OCI-LY3 (cell line): Measurements from ENCODE around the gene GIT1.

Experiments
- H2AFZ ChIP-seq: fragments of 200-600, 300-600 bp; shearing (Covaris generic); 2 replicates; pipeline ENCODE4 v1.6.0; 2014; ENCODE audit warnings: antibody characterized with exemption, low read depth, low read length
- H3K27ac ChIP-seq: fragments of 200-600, 300-600 bp; sonication (generic); 2 replicates; pipeline ENCODE4 v1.5.1; 2014; ENCODE audit warnings: mild to moderate bottlenecking, low read length, moderate library complexity, mixed read lengths
- H3K27me3 ChIP-seq: fragments of 200-600, 300-600 bp; sonication (generic); 2 replicates; pipeline ENCODE4 v1.6.1; 2014; ENCODE audit warnings: low read depth, low read length, mixed read lengths
- H3K36me3 ChIP-seq: fragments of 200-600, 300-600 bp; sonication (generic); replicated peaks from 2 replicates; pipeline ENCODE3; 2014; ENCODE audit warnings: low read depth, low read length, mixed read lengths
- H3K4me1 ChIP-seq: fragments of 300-600, 200-600 bp; sonication (generic); 2 replicates; pipeline ENCODE4 v1.6.1; 2014; ENCODE audit warnings: low read length, mixed read lengths
- H3K4me2 ChIP-seq: fragments of 200-600, 300-600 bp; sonication (generic); 2 replicates; pipeline ENCODE4 v1.6.1; 2014; ENCODE audit warnings: low read length, mixed read lengths
- H3K4me3 ChIP-seq: fragments of 300-600, 200-600 bp; sonication (generic); 2 replicates; pipeline ENCODE4 v1.5.1; 2014; ENCODE audit warnings: antibody characterized with exemption, mild to moderate bottlenecking, low read length, moderate library complexity
- H3K79me2 ChIP-seq: fragments of 300-600, 200-600 bp; shearing (Covaris generic); 2 replicates; pipeline ENCODE4 v1.6.1; 2014; ENCODE audit warnings: mild to moderate bottlenecking, low read length, mixed read lengths
- H3K9ac ChIP-seq: fragments of 300-600, 200-600 bp; shearing (Covaris generic); 2 replicates; pipeline ENCODE4 v1.6.0; 2014; ENCODE audit warnings: mild to moderate bottlenecking, low read length, moderate library complexity
- H3K9me3 ChIP-seq: fragments of 200-600, 300-600 bp; shearing (Covaris generic); 2 replicates; pipeline ENCODE4 v1.6.1; 2014; ENCODE audit warnings: low read length, mixed read lengths; ENCODE audit not compliant: insufficient read depth
- H4K20me1 ChIP-seq: fragments of 200-600, 300-600 bp; sonication (generic); 2 replicates; pipeline ENCODE4 v1.6.1; 2016; ENCODE audit warnings: low read length, mixed read lengths; ENCODE audit not compliant: insufficient read depth
- EZH2phosphoT487 ChIP-seq: fragments of 200-600 bp; shearing (Covaris generic); IDR thresholded peaks from 2 replicates; pipeline ENCODE4 v1.6.1; 2018; ENCODE audit warnings: antibody characterized with exemption, mixed run types, low read depth
- TF ChIP-seq, protein P1 (sequence below): fragments of 200-600, 300-600 bp; sonication (generic); IDR thresholded peaks from 2 replicates; pipeline ENCODE4 v1.5.1; 2014; ENCODE audit warnings: antibody characterized with exemption, low read length, low read depth

Gene GIT1

DNA sequence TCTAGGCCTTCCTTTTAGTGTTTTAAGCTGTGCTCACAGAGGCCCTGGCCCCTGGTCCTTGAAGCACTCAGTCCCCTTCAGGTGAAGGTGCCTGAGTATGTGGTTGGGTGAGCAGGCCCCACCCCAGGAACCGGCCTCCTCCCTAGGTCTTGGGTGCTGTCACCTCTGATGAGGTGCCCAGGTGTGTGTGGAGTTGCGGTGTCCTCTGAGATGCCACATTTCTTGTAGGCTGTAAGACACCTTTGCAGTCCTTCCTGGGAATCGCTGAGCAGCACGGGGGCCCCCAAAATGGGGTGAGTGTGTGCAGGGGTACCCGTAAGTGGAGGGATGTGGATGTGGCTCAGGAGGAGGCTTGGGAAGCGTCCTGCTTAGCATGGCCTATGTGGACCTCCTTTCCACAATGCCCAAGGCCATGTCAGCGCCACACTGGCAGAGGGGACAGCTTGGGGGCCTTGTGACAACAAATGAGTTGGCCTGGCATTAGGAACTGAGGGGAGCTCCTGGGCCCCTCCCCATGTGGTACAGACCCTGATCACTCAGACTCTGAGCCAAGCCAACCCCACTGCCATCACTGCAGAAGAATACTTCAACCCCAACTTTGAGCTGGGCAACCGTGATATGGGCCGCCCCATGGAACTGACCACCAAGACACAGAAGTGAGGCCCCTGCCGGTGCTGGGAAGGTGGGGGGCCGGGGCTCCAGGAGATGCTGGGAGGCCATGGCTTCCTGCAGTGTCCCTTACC lies 22.1 kb upstream of the GIT1 start:
- H4K20me1 ChIP-seq: peaks cover 5% of the 10 kb centered on the region
- no peak overlapping the region for H3K9ac ChIP-seq
- H2AFZ ChIP-seq: no peak overlapping the region
- no peaks in the 10 kb centered on the region for H3K79me2 ChIP-seq
- H3K4me3 ChIP-seq: no peak overlapping the region
- H3K36me3 ChIP-seq: peaks cover 4% of the 10 kb centered on the region
- no peaks in the 10 kb centered on the region for H3K9me3 ChIP-seq
- TF ChIP-seq, protein P1, sequence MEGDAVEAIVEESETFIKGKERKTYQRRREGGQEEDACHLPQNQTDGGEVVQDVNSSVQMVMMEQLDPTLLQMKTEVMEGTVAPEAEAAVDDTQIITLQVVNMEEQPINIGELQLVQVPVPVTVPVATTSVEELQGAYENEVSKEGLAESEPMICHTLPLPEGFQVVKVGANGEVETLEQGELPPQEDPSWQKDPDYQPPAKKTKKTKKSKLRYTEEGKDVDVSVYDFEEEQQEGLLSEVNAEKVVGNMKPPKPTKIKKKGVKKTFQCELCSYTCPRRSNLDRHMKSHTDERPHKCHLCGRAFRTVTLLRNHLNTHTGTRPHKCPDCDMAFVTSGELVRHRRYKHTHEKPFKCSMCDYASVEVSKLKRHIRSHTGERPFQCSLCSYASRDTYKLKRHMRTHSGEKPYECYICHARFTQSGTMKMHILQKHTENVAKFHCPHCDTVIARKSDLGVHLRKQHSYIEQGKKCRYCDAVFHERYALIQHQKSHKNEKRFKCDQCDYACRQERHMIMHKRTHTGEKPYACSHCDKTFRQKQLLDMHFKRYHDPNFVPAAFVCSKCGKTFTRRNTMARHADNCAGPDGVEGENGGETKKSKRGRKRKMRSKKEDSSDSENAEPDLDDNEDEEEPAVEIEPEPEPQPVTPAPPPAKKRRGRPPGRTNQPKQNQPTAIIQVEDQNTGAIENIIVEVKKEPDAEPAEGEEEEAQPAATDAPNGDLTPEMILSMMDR: no peak
- TF ChIP-seq EZH2phosphoT487: no peak
- no peaks in the 10 kb centered on the region for H3K27me3 ChIP-seq
- no peak overlapping the region for H3K4me2 ChIP-seq
- H3K27ac ChIP-seq: no peak overlapping the region
- peaks cover 5% of the 10 kb centered on the region; the same call in 1 of the 2 replicates for H3K4me1 ChIP-seq

DNA sequence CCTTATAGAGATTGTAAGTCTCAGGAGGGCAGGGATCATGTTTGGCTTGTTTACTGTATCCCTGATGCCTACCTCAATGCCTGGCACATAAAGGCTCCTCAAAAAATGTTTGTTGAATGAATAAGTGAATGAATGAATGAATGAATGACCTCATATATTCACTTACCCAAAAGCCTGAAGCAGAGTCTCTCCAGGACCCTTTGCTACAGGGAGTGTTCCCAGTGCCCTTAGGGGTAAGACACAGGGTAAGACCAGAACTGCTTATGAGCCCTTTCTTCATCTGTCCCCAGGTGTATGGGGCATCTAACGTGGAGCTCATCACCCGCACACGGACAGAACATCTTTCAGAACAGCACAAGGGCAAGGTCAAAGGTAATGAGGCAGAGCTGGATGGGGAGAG lies 20.9 kb upstream of the GIT1 start:
- no peaks in the 10 kb centered on the region for H3K79me2 ChIP-seq
- H3K36me3 ChIP-seq: peaks cover 4% of the 10 kb centered on the region
- H3K9me3 ChIP-seq: no peaks in the 10 kb centered on the region
- TF ChIP-seq, protein P1: no peak
- no peak for TF ChIP-seq EZH2phosphoT487
- H3K4me2 ChIP-seq: no peak overlapping the region
- no peaks in the 10 kb centered on the region for H3K27me3 ChIP-seq
- H3K4me3 ChIP-seq: no peak overlapping the region
- H3K4me1 ChIP-seq: peaks cover 5% of the 10 kb centered on the region; the same call in 1 of the 2 replicates
- no peak overlapping the region for H3K27ac ChIP-seq
- no peak overlapping the region for H3K9ac ChIP-seq
- peaks cover 2% of the 10 kb centered on the region; the same call in 1 of the 2 replicates for H4K20me1 ChIP-seq
- H2AFZ ChIP-seq: no peak overlapping the region

DNA sequence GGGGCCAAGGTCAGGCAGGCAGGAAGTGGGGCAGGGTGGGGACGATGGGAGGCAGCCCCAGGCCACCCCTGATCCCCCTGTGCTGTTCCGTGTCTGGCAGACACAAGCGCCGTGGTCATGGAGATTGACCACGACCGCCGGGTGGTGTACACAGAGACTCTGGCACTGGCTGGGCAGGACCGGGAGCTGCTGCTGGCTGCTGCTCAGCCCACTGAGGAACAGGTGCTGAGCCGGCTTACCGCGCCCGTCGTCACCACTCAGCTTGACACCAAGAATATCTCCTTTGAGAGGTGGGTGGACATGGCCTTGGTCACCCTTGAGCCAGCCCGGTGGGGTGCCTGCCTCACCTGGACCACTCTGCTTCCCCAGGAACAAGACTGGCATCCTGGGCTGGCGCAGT lies 19.5 kb upstream of the GIT1 start:
- Histone ChIP-seq H3K9ac (no peak overlapping the region), H3K36me3 (peaks cover 4% of the 10 kb centered on the region)

DNA sequence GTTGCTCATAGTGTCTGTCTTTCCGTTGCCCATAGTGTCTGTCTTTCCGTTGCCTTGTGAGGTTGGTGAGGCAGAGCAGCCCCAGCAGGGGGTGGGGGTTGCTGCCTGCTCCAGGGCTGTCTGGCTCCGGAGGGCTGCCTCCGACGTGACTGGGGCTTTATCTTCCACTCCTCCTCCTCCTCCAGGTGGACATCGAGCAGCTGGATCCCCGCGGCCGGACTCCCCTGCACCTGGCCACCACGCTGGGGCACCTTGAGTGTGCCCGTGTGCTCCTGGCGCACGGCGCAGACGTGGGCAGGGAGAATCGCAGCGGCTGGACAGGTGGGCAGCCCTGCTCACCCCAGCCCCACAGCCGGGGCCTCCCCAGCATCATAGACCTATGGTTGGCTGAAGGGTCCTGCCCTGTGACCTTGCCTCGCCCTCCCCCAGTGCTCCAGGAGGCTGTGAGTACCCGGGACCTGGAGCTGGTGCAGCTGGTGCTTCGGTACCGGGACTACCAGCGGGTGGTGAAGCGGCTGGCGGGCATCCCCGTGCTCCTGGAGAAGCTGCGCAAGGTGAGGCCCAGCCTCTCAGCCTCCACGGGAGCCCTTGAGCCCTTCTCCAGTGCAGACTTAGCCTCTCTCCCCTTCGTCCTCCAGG lies 18.2 kb upstream of the GIT1 start:
- Histone ChIP-seq H3K4me1 (no peaks in the 10 kb centered on the region), H3K4me2 (no peak overlapping the region), H3K27ac (no peak overlapping the region), H4K20me1 (peaks cover 2% of the 10 kb centered on the region; the same call in 1 of the 2 replicates), H3K27me3 (no peaks in the 10 kb centered on the region), H3K36me3 (no peaks in the 10 kb centered on the region), H2AFZ (no peak overlapping the region), H3K79me2 (peaks cover 7% of the 10 kb centered on the region; the same call in 1 of the 2 replicates), H3K9me3 (no peaks in the 10 kb centered on the region), H3K9ac (no peak overlapping the region), H3K4me3 (no peak overlapping the region)
- TF ChIP-seq, protein P1: no peak
- TF ChIP-seq EZH2phosphoT487: no peak

More for the DNA sequence above, 19.5 kb upstream of the GIT1 start:
- Histone ChIP-seq H2AFZ (no peak overlapping the region), H3K79me2 (peaks cover 4% of the 10 kb centered on the region; the same call in 1 of the 2 replicates), H3K27ac (no peak overlapping the region), H3K4me3 (no peak overlapping the region), H3K27me3 (no peaks in the 10 kb centered on the region), H3K4me1 (no peaks in the 10 kb centered on the region), H3K9me3 (no peaks in the 10 kb centered on the region), H4K20me1 (peaks cover 2% of the 10 kb centered on the region; the same call in 1 of the 2 replicates), H3K4me2 (no peak overlapping the region)
- no peak for TF ChIP-seq EZH2phosphoT487
